GM23248 (cell line): ENCODE measurements around the gene FBXO7.

ENCODE experiments used
- EZH2 ChIP-seq: fragments of 200-600 bp; sonication (generic); IDR thresholded peaks from 2 replicates; pipeline ENCODE4 v1.6.1; 2018; ENCODE audit warnings: antibody characterized with exemption, mild to moderate bottlenecking; ENCODE audit not compliant: insufficient read depth, poor library complexity, severe bottlenecking
- EZH2phosphoT487 ChIP-seq: fragments of 200-600 bp; sonication (generic); IDR thresholded peaks from 2 replicates; pipeline ENCODE4 v1.6.1; 2018; ENCODE audit warnings: antibody characterized with exemption, moderate library complexity, mild to moderate bottlenecking, low read depth; ENCODE audit not compliant: insufficient read depth

DNA sequence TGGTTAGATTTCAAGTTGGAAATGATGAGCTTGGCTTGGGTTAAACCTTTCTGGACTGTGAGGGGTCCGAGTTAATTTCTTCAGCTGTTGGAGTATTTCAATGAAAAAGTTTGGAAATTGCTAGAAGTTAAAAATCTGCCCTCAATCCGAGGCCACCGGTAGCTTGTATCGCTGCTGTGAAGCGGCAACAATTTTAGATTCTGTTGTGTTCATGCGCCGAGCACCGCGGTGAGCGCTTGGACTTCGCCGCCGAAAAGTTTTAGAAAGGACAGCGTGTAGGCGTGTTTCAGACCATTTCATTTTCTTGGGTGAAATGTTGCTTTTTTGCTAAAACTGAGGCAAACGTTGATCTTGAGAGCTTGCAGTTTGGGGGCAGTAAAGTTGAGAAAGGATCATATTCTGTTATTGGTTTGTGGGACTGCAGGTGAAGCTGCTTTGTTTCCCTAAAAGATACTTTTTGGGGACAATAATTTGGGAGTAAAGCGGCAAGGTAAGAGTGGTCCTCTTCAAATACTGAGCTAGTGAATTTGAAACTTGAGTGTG lies 928 bp downstream of the FBXO7 start:
- no peak for TF ChIP-seq EZH2phosphoT487
- TF ChIP-seq EZH2, result no peak
